ENCODE results near the gene OR2M5.

Gene OR2M5

DNA sequence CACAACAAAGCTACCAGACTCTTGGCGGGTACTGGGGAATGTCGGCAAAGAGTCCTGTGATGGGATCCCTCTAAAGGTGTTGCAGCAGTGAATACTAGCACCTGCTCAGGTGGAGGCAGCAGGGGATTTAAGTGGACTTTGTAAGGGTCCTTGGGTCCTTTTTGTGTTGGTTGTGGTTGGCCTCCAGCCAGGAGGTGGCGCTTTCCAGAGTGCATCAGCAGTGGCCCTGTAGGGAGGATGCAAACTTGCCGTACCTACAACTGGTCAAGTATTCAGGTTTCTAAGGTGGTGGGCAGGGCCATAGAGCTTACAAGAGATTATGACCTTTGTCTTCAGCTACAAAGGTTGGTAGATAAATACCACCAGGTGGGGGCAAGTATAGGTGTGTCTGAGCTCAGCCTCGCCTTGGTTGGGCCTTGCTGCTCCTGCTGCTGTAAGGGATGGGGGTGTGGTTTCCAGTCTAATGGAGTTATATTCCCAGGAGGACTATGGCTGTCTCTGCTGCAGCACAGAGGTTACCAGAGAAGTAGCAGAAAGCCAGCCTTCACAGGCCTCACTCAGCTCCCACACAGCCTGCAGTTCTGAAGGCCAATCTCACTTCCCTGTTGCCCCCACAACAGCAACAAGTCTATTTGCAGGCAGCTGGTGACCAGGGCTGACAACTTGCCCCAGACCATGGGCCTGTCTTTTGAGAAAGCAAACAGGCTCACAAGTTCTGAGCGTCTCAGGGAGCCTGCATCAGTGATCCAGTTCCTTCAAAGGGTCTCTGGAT, 7.3 kb downstream of the OR2M5 start:
- DNase-seq (ENCODE audit: low read depth in 1 of 2, low spot score in 1 of 2): no peak
- Histone ChIP-seq H3K27ac (replicated peaks) (no peak overlapping the region), H3K27me3 (ENCODE audit: insufficient read depth, poor library complexity, severe bottlenecking) (no peaks in the 10 kb centered on the region), H3K4me3 (replicated peaks; ENCODE audit: insufficient read depth, low read length) (no peak overlapping the region)
- TF ChIP-seq REST (IDR thresholded peaks at IDR 0.05; ENCODE audit: insufficient replicate concordance, low read depth) (no peak), SPI1 (IDR thresholded peaks at IDR 0.05; ENCODE audit: borderline replicate concordance, low read depth) (no peak), GABPA (IDR thresholded peaks at IDR 0.05; ENCODE audit: low read depth) (no peak), POLR2AphosphoS5 (IDR thresholded peaks at IDR 0.05; ENCODE audit: low read depth) (no peak)
- TF ChIP-seq, protein P1, sequence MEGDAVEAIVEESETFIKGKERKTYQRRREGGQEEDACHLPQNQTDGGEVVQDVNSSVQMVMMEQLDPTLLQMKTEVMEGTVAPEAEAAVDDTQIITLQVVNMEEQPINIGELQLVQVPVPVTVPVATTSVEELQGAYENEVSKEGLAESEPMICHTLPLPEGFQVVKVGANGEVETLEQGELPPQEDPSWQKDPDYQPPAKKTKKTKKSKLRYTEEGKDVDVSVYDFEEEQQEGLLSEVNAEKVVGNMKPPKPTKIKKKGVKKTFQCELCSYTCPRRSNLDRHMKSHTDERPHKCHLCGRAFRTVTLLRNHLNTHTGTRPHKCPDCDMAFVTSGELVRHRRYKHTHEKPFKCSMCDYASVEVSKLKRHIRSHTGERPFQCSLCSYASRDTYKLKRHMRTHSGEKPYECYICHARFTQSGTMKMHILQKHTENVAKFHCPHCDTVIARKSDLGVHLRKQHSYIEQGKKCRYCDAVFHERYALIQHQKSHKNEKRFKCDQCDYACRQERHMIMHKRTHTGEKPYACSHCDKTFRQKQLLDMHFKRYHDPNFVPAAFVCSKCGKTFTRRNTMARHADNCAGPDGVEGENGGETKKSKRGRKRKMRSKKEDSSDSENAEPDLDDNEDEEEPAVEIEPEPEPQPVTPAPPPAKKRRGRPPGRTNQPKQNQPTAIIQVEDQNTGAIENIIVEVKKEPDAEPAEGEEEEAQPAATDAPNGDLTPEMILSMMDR (IDR thresholded peaks at IDR 0.05; ENCODE audit: insufficient read depth, low read length): no peak

- Histone ChIP-seq H3K4me3 (replicated peaks; ENCODE audit: insufficient read depth, low read length) (no peak overlapping the region), H3K27ac (replicated peaks) (no peak overlapping the region), H3K27me3 (ENCODE audit: insufficient read depth, poor library complexity, severe bottlenecking) (no peaks in the 10 kb centered on the region)
- no peak for DNase-seq (ENCODE audit: low read depth in 1 of 2, low spot score in 1 of 2)
- TF ChIP-seq GABPA (IDR thresholded peaks at IDR 0.05; ENCODE audit: low read depth) (no peak), POLR2AphosphoS5 (IDR thresholded peaks at IDR 0.05; ENCODE audit: low read depth) (no peak), SPI1 (IDR thresholded peaks at IDR 0.05; ENCODE audit: borderline replicate concordance, low read depth) (no peak), REST (IDR thresholded peaks at IDR 0.05; ENCODE audit: insufficient replicate concordance, low read depth) (no peak)
- TF ChIP-seq, protein P1 (IDR thresholded peaks at IDR 0.05; ENCODE audit: insufficient read depth, low read length): no peak
Observed at GRCh38 chr1:248155927-248156326, 11.0 kb downstream of the OR2M5 start.

GRCh38 chr1:248158758-248159157, 13.8 kb downstream of the OR2M5 start:
- DNase-seq (ENCODE audit: low read depth in 1 of 2, low spot score in 1 of 2): no peak
- Histone ChIP-seq H3K27me3 (ENCODE audit: insufficient read depth, poor library complexity, severe bottlenecking) (no peaks in the 10 kb centered on the region), H3K27ac (replicated peaks) (no peak overlapping the region), H3K4me3 (replicated peaks; ENCODE audit: insufficient read depth, low read length) (no peak overlapping the region)
- TF ChIP-seq POLR2AphosphoS5 (IDR thresholded peaks at IDR 0.05; ENCODE audit: low read depth): no peak
- TF ChIP-seq REST (IDR thresholded peaks at IDR 0.05; ENCODE audit: insufficient replicate concordance, low read depth): no peak
- no peak for TF ChIP-seq SPI1 (IDR thresholded peaks at IDR 0.05; ENCODE audit: borderline replicate concordance, low read depth)
- TF ChIP-seq, protein P1 (IDR thresholded peaks at IDR 0.05; ENCODE audit: insufficient read depth, low read length): no peak
- no peak for TF ChIP-seq GABPA (IDR thresholded peaks at IDR 0.05; ENCODE audit: low read depth)

Measured in HL-60 (cell line).